OCI-LY1 (cell line): ENCODE results near the gene ICE2.

Source experiments
- H2AFZ ChIP-seq: fragments of 200-600 bp; sonication (generic), shearing (Covaris generic); 2 replicates; pipeline ENCODE4 v1.6.0; 2014; ENCODE audit warnings: antibody characterized with exemption, mild to moderate bottlenecking, low read length
- H3F3A ChIP-seq: fragments of 200-600 bp; sonication (generic), shearing (Covaris generic); 2 replicates; pipeline ENCODE4 v1.6.0; 2014; ENCODE audit warnings: mild to moderate bottlenecking, antibody characterized with exemption, low read length, moderate library complexity; ENCODE audit not compliant: insufficient read depth
- H3K27ac ChIP-seq: fragments of 200-600 bp; sonication (generic); 2 replicates; pipeline ENCODE4 v1.5.1; 2014; ENCODE audit warnings: low read length, mixed run types, mild to moderate bottlenecking, low read depth; ENCODE audit not compliant: poor library complexity, severe bottlenecking
- H3K27me3 ChIP-seq: fragments of 200-600 bp; sonication (generic); 2 replicates; pipeline ENCODE4 v1.6.0; 2014; ENCODE audit warnings: antibody characterized with exemption, mild to moderate bottlenecking, low read length, moderate library complexity; ENCODE audit not compliant: insufficient read depth
- H3K36me3 ChIP-seq: fragments of 200-600 bp; sonication (generic); 2 replicates; pipeline ENCODE4 v1.6.1; 2014; ENCODE audit warnings: mild to moderate bottlenecking, antibody characterized with exemption, low read length, moderate library complexity, mixed read lengths; ENCODE audit not compliant: insufficient read depth
- H3K4me1 ChIP-seq: fragments of 200-600 bp; sonication (generic); 2 replicates; pipeline ENCODE4 v1.5.1; 2014; ENCODE audit warnings: mild to moderate bottlenecking, low read length, moderate library complexity; ENCODE audit not compliant: insufficient read depth, severe bottlenecking
- H3K4me2 ChIP-seq: fragments of 200-600 bp; sonication (generic), shearing (Covaris generic); 2 replicates; pipeline ENCODE4 v1.6.1; 2014; ENCODE audit warnings: low read length
- H3K4me3 ChIP-seq: fragments of 200-600 bp; sonication (generic); 2 replicates; pipeline ENCODE4 v1.5.1; 2014; ENCODE audit warnings: low read length, low read depth, mild to moderate bottlenecking, mixed read lengths; ENCODE audit not compliant: poor library complexity, severe bottlenecking
- H3K79me2 ChIP-seq: fragments of 200-600 bp; shearing (Covaris generic); 2 replicates; pipeline ENCODE4 v1.6.1; 2016; ENCODE audit warnings: mixed run types, low read length, mixed read lengths; ENCODE audit not compliant: insufficient read depth
- H3K9ac ChIP-seq: fragments of 200-600 bp; sonication (generic), shearing (Covaris generic); 2 replicates; pipeline ENCODE4 v1.6.1; 2014; ENCODE audit warnings: mild to moderate bottlenecking, low read length, mixed read lengths
- H3K9me2 ChIP-seq: fragments of 200-600 bp; sonication (generic), shearing (Covaris generic); 2 replicates; pipeline ENCODE4 v1.6.1; 2014; ENCODE audit warnings: low read depth, mild to moderate bottlenecking, low read length, mixed read lengths
- H3K9me3 ChIP-seq: fragments of 200-600 bp; shearing (Covaris generic); 2 replicates; pipeline ENCODE4 v1.6.1; 2014; ENCODE audit warnings: low read length, mixed read lengths
- H4K20me1 ChIP-seq: fragments of 200-600 bp; sonication (generic), shearing (Covaris generic); 2 replicates; pipeline ENCODE4 v1.6.0; 2016; ENCODE audit warnings: mild to moderate bottlenecking, low read length; ENCODE audit not compliant: insufficient read depth
- CTCF ChIP-seq: fragments of 200-600 bp; sonication (generic), shearing (Covaris generic); IDR thresholded peaks from 2 replicates; pipeline ENCODE4 v1.5.1; 2017; ENCODE audit warnings: mild to moderate bottlenecking, antibody characterized with exemption, low read length, moderate library complexity, mixed read lengths
- EZH2 ChIP-seq: fragments of 200-600 bp; sonication (generic), shearing (Covaris generic); IDR thresholded peaks from 2 replicates; pipeline ENCODE4 v1.8.0; 2017; ENCODE audit warnings: borderline replicate concordance, mixed run types, mild to moderate bottlenecking, antibody characterized with exemption, low read length, moderate library complexity, mixed read lengths

The ICE2 gene

GRCh38 chr15:60512937-60513336, 34.0 kb upstream of the ICE2 start:
- H3F3A ChIP-seq, result no peaks in the 10 kb centered on the region
- TF ChIP-seq EZH2 (no peak), CTCF (no peak)

GRCh38 chr15:60511351-60512031, 32.5 kb upstream of the ICE2 start:
- H3K27me3 ChIP-seq, result no peaks in the 10 kb centered on the region
- no peak overlapping the region for H3K9ac ChIP-seq
- H3K4me1 ChIP-seq, result no peaks in the 10 kb centered on the region
- no peaks in the 10 kb centered on the region for H3K9me3 ChIP-seq
- no peak overlapping the region for H3K4me3 ChIP-seq
- H3K27ac ChIP-seq, result no peak overlapping the region
- H2AFZ ChIP-seq, result no peak overlapping the region
- H3K36me3 ChIP-seq, result no peaks in the 10 kb centered on the region
- TF ChIP-seq EZH2 (no peak), CTCF (no peak)
- no peaks in the 10 kb centered on the region for H3F3A ChIP-seq
- H3K4me2 ChIP-seq, result no peak overlapping the region
- H4K20me1 ChIP-seq, result no peaks in the 10 kb centered on the region
- H3K79me2 ChIP-seq, result no peaks in the 10 kb centered on the region
- H3K9me2 ChIP-seq, result no peaks in the 10 kb centered on the region

More at GRCh38 chr15:60512937-60513336, 34.0 kb upstream of the ICE2 start:
- no peak overlapping the region for H3K27ac ChIP-seq
- H3K9ac ChIP-seq, result no peak overlapping the region
- H3K36me3 ChIP-seq, result no peaks in the 10 kb centered on the region
- H3K27me3 ChIP-seq, result no peaks in the 10 kb centered on the region
- no peak overlapping the region for H2AFZ ChIP-seq
- H4K20me1 ChIP-seq, result no peaks in the 10 kb centered on the region
- H3K9me2 ChIP-seq, result no peaks in the 10 kb centered on the region
- H3K4me3 ChIP-seq, result no peak overlapping the region
- no peak overlapping the region for H3K4me2 ChIP-seq
- no peaks in the 10 kb centered on the region for H3K79me2 ChIP-seq
- no peaks in the 10 kb centered on the region for H3K9me3 ChIP-seq
- H3K4me1 ChIP-seq, result no peaks in the 10 kb centered on the region

- Histone ChIP-seq H3K4me2 (no peak overlapping the region), H2AFZ (no peak overlapping the region), H3K9me2 (no peaks in the 10 kb centered on the region), H3F3A (no peaks in the 10 kb centered on the region), H3K36me3 (no peaks in the 10 kb centered on the region), H3K27me3 (no peaks in the 10 kb centered on the region), H3K79me2 (no peaks in the 10 kb centered on the region), H3K27ac (no peak overlapping the region), H3K4me1 (no peaks in the 10 kb centered on the region), H3K9me3 (no peaks in the 10 kb centered on the region), H3K4me3 (no peak overlapping the region), H3K9ac (no peak overlapping the region), H4K20me1 (no peaks in the 10 kb centered on the region)
- TF ChIP-seq EZH2 (no peak), CTCF (no peak)
These were observed 31.1 kb upstream of the ICE2 start for GRCh38 chr15:60510006-60510405.
